Type B pancreatic cell (in vitro differentiated cells): ENCODE results near the gene HECW1. TPM values are rescaled to one million over a fixed set of nuclear protein-coding genes. Genes with fewer than 3 reads are reported as not detected.
"Not testable (repeated sequence)": the region's sequence is repeated elsewhere in the genome, so short reads cannot be mapped to it uniquely, and the experiment has no call there.

Source experiments
- DNase-seq: peaks from one replicate; pipeline ENCODE4 v3.0.0; 2021; ENCODE audit warnings: mixed read lengths; ENCODE audit not compliant: unreplicated experiment; ENCODE audit errors: extremely low spot score
- H3K27ac Mint-ChIP-seq: 2 replicates; pipeline ENCODE4 v1.8.0; 2021; ENCODE audit warnings: mild to moderate bottlenecking, mixed read lengths
- H3K27me3 Mint-ChIP-seq: 2 replicates; pipeline ENCODE4 v1.8.0; 2021; ENCODE audit warnings: mixed read lengths
- H3K36me3 Mint-ChIP-seq: 2 replicates; pipeline ENCODE4 v1.8.0; 2021; ENCODE audit warnings: mixed read lengths
- H3K4me1 Mint-ChIP-seq: one replicate; pipeline ENCODE4 v1.8.0; 2021; ENCODE audit warnings: mixed read lengths; ENCODE audit not compliant: unreplicated experiment
- H3K4me3 Mint-ChIP-seq: 2 replicates; pipeline ENCODE4 v1.8.0; 2021; ENCODE audit warnings: mild to moderate bottlenecking, mixed read lengths
- H3K9me3 Mint-ChIP-seq: 2 replicates; pipeline ENCODE4 v1.8.0; 2021; ENCODE audit warnings: mixed read lengths
- total RNA-seq: library from RNA; stranded (reverse); gene quantifications from 2 replicates; pipeline ENCODE4 v1.2.1, GENCODE V29; 2021; ENCODE audit warnings: low replicate concordance
- TF ChIP-seq, protein P1 (sequence below): fragments of 200-600 bp; sonication (generic); conservative IDR thresholded peaks from 2 replicates; pipeline ENCODE4 v1.5.0; 2021; ENCODE audit warnings: antibody characterized with exemption, mild to moderate bottlenecking

HECW1 gene
- total RNA-seq, 1 donor from 2014 or later: 1.4 TPM

DNA sequence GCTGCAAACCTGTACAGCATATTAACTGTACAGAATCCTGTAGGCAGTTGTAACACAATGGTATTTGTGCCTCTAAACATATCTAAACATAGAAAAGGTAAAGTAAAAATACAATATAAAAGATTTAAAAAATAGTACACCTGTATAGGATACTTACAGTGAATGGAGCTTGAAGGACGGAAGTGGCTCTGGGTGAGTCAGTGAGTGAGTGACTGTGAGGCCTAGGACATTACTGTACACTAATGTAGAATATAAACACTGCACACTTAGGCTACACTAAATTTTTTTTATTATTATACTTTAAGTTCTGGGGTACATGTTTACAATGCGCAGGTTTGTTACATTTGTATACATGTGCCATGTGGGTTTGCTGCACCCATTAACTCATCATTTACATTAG lies 373.1 kb downstream of the HECW1 start:
- H3K4me3 Mint-ChIP-seq: no peak overlapping the region
- no peaks in the 10 kb centered on the region for H3K36me3 Mint-ChIP-seq
- H3K27me3 Mint-ChIP-seq: no peaks in the 10 kb centered on the region
- peaks cover 25% of the 10 kb centered on the region for H3K4me1 Mint-ChIP-seq
- H3K27ac Mint-ChIP-seq: no peak overlapping the region
- peaks cover 5% of the 10 kb centered on the region for H3K9me3 Mint-ChIP-seq
- DNase-seq: no peak
- TF ChIP-seq, protein P1, sequence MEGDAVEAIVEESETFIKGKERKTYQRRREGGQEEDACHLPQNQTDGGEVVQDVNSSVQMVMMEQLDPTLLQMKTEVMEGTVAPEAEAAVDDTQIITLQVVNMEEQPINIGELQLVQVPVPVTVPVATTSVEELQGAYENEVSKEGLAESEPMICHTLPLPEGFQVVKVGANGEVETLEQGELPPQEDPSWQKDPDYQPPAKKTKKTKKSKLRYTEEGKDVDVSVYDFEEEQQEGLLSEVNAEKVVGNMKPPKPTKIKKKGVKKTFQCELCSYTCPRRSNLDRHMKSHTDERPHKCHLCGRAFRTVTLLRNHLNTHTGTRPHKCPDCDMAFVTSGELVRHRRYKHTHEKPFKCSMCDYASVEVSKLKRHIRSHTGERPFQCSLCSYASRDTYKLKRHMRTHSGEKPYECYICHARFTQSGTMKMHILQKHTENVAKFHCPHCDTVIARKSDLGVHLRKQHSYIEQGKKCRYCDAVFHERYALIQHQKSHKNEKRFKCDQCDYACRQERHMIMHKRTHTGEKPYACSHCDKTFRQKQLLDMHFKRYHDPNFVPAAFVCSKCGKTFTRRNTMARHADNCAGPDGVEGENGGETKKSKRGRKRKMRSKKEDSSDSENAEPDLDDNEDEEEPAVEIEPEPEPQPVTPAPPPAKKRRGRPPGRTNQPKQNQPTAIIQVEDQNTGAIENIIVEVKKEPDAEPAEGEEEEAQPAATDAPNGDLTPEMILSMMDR: no peak

DNA sequence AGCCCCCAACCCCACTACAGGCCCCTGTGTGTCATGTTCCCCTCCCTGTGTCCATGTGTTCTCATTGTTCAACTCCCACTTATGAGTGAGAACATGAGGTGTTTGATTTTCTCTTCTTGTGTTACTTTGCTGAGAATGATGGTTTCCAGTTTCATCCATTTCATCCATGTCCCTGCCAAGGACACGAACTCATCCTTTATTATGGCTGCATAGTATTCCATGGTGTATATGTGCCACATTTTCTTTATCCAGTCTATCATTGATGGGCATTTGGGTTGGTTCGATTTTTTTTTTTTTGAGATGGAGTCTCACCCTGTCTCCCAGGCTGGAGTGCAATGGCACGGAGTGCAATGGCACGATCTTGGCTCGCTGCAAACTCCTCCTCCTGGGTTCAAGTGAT lies 373.6 kb downstream of the HECW1 start:
- not testable (repeated sequence) for H3K27ac Mint-ChIP-seq, H3K36me3 Mint-ChIP-seq, H3K9me3 Mint-ChIP-seq, H3K27me3 Mint-ChIP-seq, DNase-seq, H3K4me3 Mint-ChIP-seq
- H3K4me1 Mint-ChIP-seq: peaks cover 25% of the 10 kb centered on the region

DNA sequence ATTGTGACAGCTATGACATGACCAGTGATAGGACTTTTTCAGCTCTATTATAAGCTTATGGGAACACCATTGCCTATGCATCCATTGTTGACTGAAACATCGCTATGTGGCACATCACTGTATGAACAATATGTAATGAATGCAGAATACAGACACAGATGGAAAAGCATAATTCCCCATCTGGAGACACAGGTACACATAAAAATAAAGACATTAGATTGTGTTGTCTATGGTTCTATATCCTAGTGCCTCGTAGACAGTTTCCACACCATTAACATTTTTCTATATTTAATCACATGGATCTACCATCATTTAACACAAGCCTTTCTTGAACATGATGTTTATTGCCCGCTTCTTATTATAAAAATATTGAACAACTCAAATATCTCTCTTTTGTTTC lies 374.2 kb downstream of the HECW1 start:
- Mint-ChIP-seq H3K27ac (no peak overlapping the region), H3K36me3 (no peaks in the 10 kb centered on the region), H3K27me3 (no peaks in the 10 kb centered on the region), H3K4me1 (peaks cover 25% of the 10 kb centered on the region), H3K9me3 (peaks cover 5% of the 10 kb centered on the region), H3K4me3 (no peak overlapping the region)
- TF ChIP-seq, protein P1: no peak
- no peak for DNase-seq

DNA sequence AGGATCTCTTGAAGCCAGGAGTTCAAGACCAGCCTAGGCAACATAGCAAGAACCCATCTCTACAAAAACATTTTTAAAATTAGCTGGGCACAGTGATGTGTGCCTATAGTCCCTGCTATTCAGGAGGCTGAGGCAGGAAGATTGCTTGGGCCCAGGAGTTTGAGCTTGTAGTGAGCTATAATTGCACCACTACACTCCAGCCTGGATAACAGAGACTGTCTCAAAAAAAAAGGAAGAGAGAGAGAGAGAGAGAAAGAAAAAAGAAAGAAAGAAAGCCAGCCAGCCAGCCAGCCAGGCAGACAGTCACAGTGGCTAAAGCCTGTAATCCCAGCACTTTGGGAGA lies 375.3 kb downstream of the HECW1 start:
- no peak for DNase-seq
- Mint-ChIP-seq H3K27ac (no peak overlapping the region), H3K36me3 (no peaks in the 10 kb centered on the region), H3K27me3 (peaks cover 6% of the 10 kb centered on the region), H3K4me3 (no peak overlapping the region), H3K9me3 (no peaks in the 10 kb centered on the region), H3K4me1 (peaks cover 19% of the 10 kb centered on the region)
- TF ChIP-seq, protein P1: no peak

DNA sequence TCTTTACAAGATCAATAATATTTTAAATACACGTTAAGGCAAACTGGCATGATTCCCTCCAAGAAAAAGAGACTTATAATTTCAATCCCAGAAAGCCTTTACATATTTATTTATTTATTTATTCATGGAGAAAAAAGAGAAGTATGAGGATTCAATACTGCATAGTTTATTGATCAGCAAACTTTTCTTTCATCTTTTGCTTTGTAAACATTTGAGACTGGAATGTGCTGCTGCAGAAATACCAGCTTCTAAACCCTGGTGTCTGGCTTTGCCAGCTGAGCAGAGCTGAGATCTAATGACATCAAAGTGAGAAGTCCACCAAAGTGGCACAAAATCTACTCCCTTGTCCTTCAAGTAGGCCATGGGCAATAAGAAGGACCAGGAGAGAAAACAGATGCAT lies 376.8 kb downstream of the HECW1 start:
- Mint-ChIP-seq H3K9me3 (no peaks in the 10 kb centered on the region), H3K27ac (no peak overlapping the region), H3K36me3 (no peaks in the 10 kb centered on the region), H3K4me1 (peaks cover 14% of the 10 kb centered on the region), H3K27me3 (peaks cover 10% of the 10 kb centered on the region), H3K4me3 (no peak overlapping the region)
- no peak for DNase-seq
- TF ChIP-seq, protein P1: no peak

DNA sequence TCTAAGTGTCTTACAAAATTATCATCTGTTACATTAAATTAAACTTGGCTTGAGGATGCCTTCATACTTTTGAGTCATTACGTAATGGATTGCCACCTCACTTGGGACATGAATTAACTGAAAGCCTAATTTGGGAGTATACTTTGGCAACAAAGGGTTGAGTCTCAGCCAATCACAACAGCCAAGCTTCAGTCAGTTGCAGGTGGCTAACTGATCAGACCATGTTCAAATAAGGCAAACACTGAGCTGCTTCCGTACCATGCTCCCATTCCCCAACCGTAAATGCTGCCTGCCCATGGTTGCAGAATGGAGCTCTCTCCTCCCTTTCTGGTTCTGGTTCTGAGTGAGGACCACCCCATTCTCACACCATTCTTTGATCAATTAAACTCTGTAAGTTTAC lies 377.6 kb downstream of the HECW1 start:
- DNase-seq: no peak
- TF ChIP-seq, protein P1: no peak
- Mint-ChIP-seq H3K27ac (no peak overlapping the region), H3K9me3 (no peaks in the 10 kb centered on the region), H3K36me3 (no peaks in the 10 kb centered on the region), H3K4me3 (no peak overlapping the region), H3K4me1 (peaks cover 9% of the 10 kb centered on the region), H3K27me3 (peaks cover 12% of the 10 kb centered on the region)
